Muscle layer of duodenum (tissue), 2 donors: Measurements from ENCODE around the gene ITPR2.
"Not testable (repeated sequence)": the region's sequence is repeated elsewhere in the genome, so short reads cannot be mapped to it uniquely, and the experiment has no call there.

Experiments
- H3K27ac ChIP-seq: one replicate; pipeline ENCODE4 v1.7.0; 2013; ENCODE audit warnings: mild to moderate bottlenecking, low read length
- H3K27me3 ChIP-seq: one replicate; pipeline ENCODE4 v1.7.0; 2013; ENCODE audit warnings: low read depth, mild to moderate bottlenecking, control low read depth, low read length
- H3K36me3 ChIP-seq, 2 donors: one replicate each; pipeline ENCODE4 v1.7.0; 2013; ENCODE audit warnings: low read length in 2 of 2, control low read depth in 1 of 2, mild to moderate bottlenecking in 1 of 2; ENCODE audit not compliant: insufficient read depth in 2 of 2, control insufficient read depth in 1 of 2
- H3K4me1 ChIP-seq, 2 donors: one replicate each; pipeline ENCODE4 v1.7.0; 2013; ENCODE audit warnings: low read length in 2 of 2, mild to moderate bottlenecking in 2 of 2, control low read depth in 1 of 2, moderate library complexity in 1 of 2; ENCODE audit not compliant: insufficient read depth in 2 of 2, control insufficient read depth in 1 of 2
- H3K4me3 ChIP-seq, 2 donors: one replicate each; pipeline ENCODE4 v1.7.0; 2013; ENCODE audit warnings: low read length in 2 of 2, low read depth in 1 of 2, mild to moderate bottlenecking in 1 of 2
- H3K9me3 ChIP-seq, 2 donors: one replicate each; pipeline ENCODE4 v1.7.0; 2013; ENCODE audit warnings: low read length in 2 of 2, control low read depth in 1 of 2, mild to moderate bottlenecking in 1 of 2; ENCODE audit not compliant: control insufficient read depth in 1 of 2
- donor health status: healthy.

The ITPR2 gene

GRCh38 chr12:26799741-26800140 lies 33.3 kb downstream of the ITPR2 start:
- Histone ChIP-seq H3K27me3 (no peaks in the 10 kb centered on the region), H3K4me3 (no peak overlapping the region), H3K4me1 (peaks cover 0 to 11% of the 10 kb centered on the region in 2 donors), H3K36me3 (no peaks in the 10 kb centered on the region), H3K9me3 (no peaks in the 10 kb centered on the region), H3K27ac (no peak overlapping the region)

- no peak overlapping the region for H3K27ac ChIP-seq
- peaks cover 0 to 10% of the 10 kb centered on the region in 2 donors for H3K4me1 ChIP-seq
- no peaks in the 10 kb centered on the region for H3K9me3 ChIP-seq
- H3K27me3 ChIP-seq = no peaks in the 10 kb centered on the region
- H3K36me3 ChIP-seq = no peaks in the 10 kb centered on the region
- H3K4me3 ChIP-seq = no peak overlapping the region
These were observed 34.4 kb downstream of the ITPR2 start for GRCh38 chr12:26798640-26799039.

GRCh38 chr12:26798023-26798422 lies 35.0 kb downstream of the ITPR2 start:
- H3K4me1 ChIP-seq = peaks cover 0 to 5% of the 10 kb centered on the region in 2 donors
- H3K4me3 ChIP-seq = no peak overlapping the region
- no peak overlapping the region for H3K27ac ChIP-seq
- H3K9me3 ChIP-seq = no peaks in the 10 kb centered on the region
- no peaks in the 10 kb centered on the region for H3K27me3 ChIP-seq
- H3K36me3 ChIP-seq = no peaks in the 10 kb centered on the region

- H3K27me3 ChIP-seq = no peaks in the 10 kb centered on the region
- H3K9me3 ChIP-seq = no peaks in the 10 kb centered on the region
- H3K27ac ChIP-seq = no peak overlapping the region
- H3K4me1 ChIP-seq = peaks cover 0 to 5% of the 10 kb centered on the region in 2 donors
- no peaks in the 10 kb centered on the region for H3K36me3 ChIP-seq
- H3K4me3 ChIP-seq = no peak overlapping the region
These were observed 37.1 kb downstream of the ITPR2 start for GRCh38 chr12:26795910-26796309.

- H3K27me3 ChIP-seq = no peaks in the 10 kb centered on the region
- no peak overlapping the region for H3K4me3 ChIP-seq
- no peak overlapping the region for H3K27ac ChIP-seq
- H3K4me1 ChIP-seq = peaks cover 7 to 8% of the 10 kb centered on the region in 2 donors
- no peaks in the 10 kb centered on the region for H3K9me3 ChIP-seq
- H3K36me3 ChIP-seq = peaks cover 0 to 4% of the 10 kb centered on the region in 2 donors
These were observed 41.6 kb downstream of the ITPR2 start for GRCh38 chr12:26791301-26791791.

- H3K9me3 ChIP-seq = no peaks in the 10 kb centered on the region
- H3K27ac ChIP-seq = peak overlapping the region; percentile 35
- H3K4me1 ChIP-seq = peaks cover 7 to 8% of the 10 kb centered on the region in 2 donors
- no peak overlapping the region for H3K4me3 ChIP-seq
- peaks cover 0 to 4% of the 10 kb centered on the region in 2 donors for H3K36me3 ChIP-seq
- H3K27me3 ChIP-seq = no peaks in the 10 kb centered on the region
These were observed 42.4 kb downstream of the ITPR2 start for GRCh38 chr12:26790645-26790994.

- no peaks in the 10 kb centered on the region for H3K27me3 ChIP-seq
- H3K4me1 ChIP-seq = peaks cover 7 to 8% of the 10 kb centered on the region in 2 donors
- H3K9me3 ChIP-seq = no peaks in the 10 kb centered on the region
- H3K36me3 ChIP-seq = peaks cover 0 to 4% of the 10 kb centered on the region in 2 donors
- H3K27ac ChIP-seq = peak overlapping the region; percentile 35
- no peak overlapping the region for H3K4me3 ChIP-seq
These were observed 43.0 kb downstream of the ITPR2 start for GRCh38 chr12:26789731-26790644.

- Histone ChIP-seq H3K36me3 (peaks cover 0 to 4% of the 10 kb centered on the region in 2 donors), H3K9me3 (no peaks in the 10 kb centered on the region), H3K27me3 (no peaks in the 10 kb centered on the region), H3K4me3 (no peak overlapping the region), H3K4me1 (peaks cover 7 to 8% of the 10 kb centered on the region in 2 donors), H3K27ac (peak overlapping the region; percentile 65)
These were observed 46.0 kb downstream of the ITPR2 start for GRCh38 chr12:26786865-26787514.

GRCh38 chr12:26786491-26786864 lies 46.5 kb downstream of the ITPR2 start:
- H3K9me3 ChIP-seq = no peaks in the 10 kb centered on the region
- H3K27ac ChIP-seq = peak overlapping the region; percentile 65
- H3K27me3 ChIP-seq = no peaks in the 10 kb centered on the region
- peaks cover 0 to 4% of the 10 kb centered on the region in 2 donors for H3K36me3 ChIP-seq
- peaks cover 7 to 8% of the 10 kb centered on the region in 2 donors for H3K4me1 ChIP-seq
- no peak overlapping the region for H3K4me3 ChIP-seq

GRCh38 chr12:26783816-26784379 lies 49.1 kb downstream of the ITPR2 start:
- not testable (repeated sequence) for H3K4me1 ChIP-seq, H3K4me3 ChIP-seq, H3K36me3 ChIP-seq, H3K27ac ChIP-seq, H3K27me3 ChIP-seq, H3K9me3 ChIP-seq

GRCh38 chr12:26783131-26783526 lies 49.9 kb downstream of the ITPR2 start:
- Histone ChIP-seq H3K27ac (no peak overlapping the region), H3K27me3 (no peaks in the 10 kb centered on the region), H3K4me1 (peaks cover 0 to 7% of the 10 kb centered on the region in 2 donors), H3K36me3 (peaks cover 0 to 4% of the 10 kb centered on the region in 2 donors), H3K9me3 (no peaks in the 10 kb centered on the region), H3K4me3 (no peak overlapping the region)
